HepG2 (cell line): ENCODE data around the gene CNTRL. TPM values are rescaled to one million over a fixed set of nuclear protein-coding genes. Genes with fewer than 3 reads are reported as not detected.

ENCODE experiments used
- CEBPG ChIP-seq: IDR thresholded peaks from 2 replicates; pipeline ENCODE4 v1.6.1; 2016
- EP300 ChIP-seq, 3 experiments: sonication (generic) in 1 of 3; formaldehyde crosslinking in 1 of 3; IDR thresholded peaks; 2 replicates each; pipeline versions ENCODE4 v1.5.1 to v1.6.1; 2011 to 2020; ENCODE audit warnings: low read depth in 2 of 3, low read length in 2 of 3, borderline replicate concordance in 1 of 3, improper control_type of control experiment in 1 of 3, mild to moderate bottlenecking in 1 of 3, missing genetic modification reagents in 1 of 3, moderate library complexity in 1 of 3
- IRF1 ChIP-seq: sonication (generic); formaldehyde crosslinking; IDR thresholded peaks from 2 replicates; pipeline ENCODE4 v1.4.0; 2020; ENCODE audit warnings: low read depth, mild to moderate bottlenecking, missing genetic modification reagents
- KDM5A ChIP-seq: fragments of 200-600 bp; sonication (generic); IDR thresholded peaks from 2 replicates; pipeline ENCODE4 v1.7.0; 2018; ENCODE audit warnings: antibody characterized with exemption, mild to moderate bottlenecking, low read length, borderline replicate concordance
- MXI1 ChIP-seq: IDR thresholded peaks from 3 replicates; pipeline ENCODE4 v1.6.1; 2012; ENCODE audit warnings: low read depth, low read length, inconsistent platforms, borderline replicate concordance
- NAIF1 ChIP-seq: sonication (generic); formaldehyde crosslinking; IDR thresholded peaks from 2 replicates; pipeline ENCODE4 v1.5.0; 2020; ENCODE audit warnings: mild to moderate bottlenecking, missing genetic modification reagents, borderline replicate concordance
- PAXIP1 ChIP-seq: sonication (generic); formaldehyde crosslinking; conservative IDR thresholded peaks from 2 replicates; pipeline ENCODE4 v1.4.0; 2020; ENCODE audit warnings: mild to moderate bottlenecking, missing genetic modification reagents, moderate library complexity
- SKI ChIP-seq: fragments of 450-650 bp; IDR thresholded peaks from one replicate; pipeline ENCODE4 v1.6.1; 2018; ENCODE audit warnings: mild to moderate bottlenecking; ENCODE audit not compliant: partially characterized antibody
- ZNF263 ChIP-seq: sonication (generic); formaldehyde crosslinking; IDR thresholded peaks from 2 replicates; pipeline ENCODE4 v1.4.0; 2020; ENCODE audit warnings: missing genetic modification reagents
- ZNF275 ChIP-seq: sonication (generic); formaldehyde crosslinking; IDR thresholded peaks from 2 replicates; pipeline ENCODE4 v1.8.0; 2022; ENCODE audit warnings: missing genetic modification reagents, mild to moderate bottlenecking, inconsistent platforms, borderline replicate concordance
- ZNF646 ChIP-seq: sonication (generic); formaldehyde crosslinking; IDR thresholded peaks from 2 replicates; pipeline ENCODE4 v1.9.0; 2021; ENCODE audit warnings: mild to moderate bottlenecking, missing genetic modification reagents
- ZNF784 ChIP-seq: sonication (generic); formaldehyde crosslinking; IDR thresholded peaks from 2 replicates; pipeline ENCODE4 v1.5.1; 2020; ENCODE audit warnings: missing genetic modification reagents, mild to moderate bottlenecking, borderline replicate concordance
- polyA plus RNA-seq, 8 experiments: library from polyadenylated mRNA; depleted of rRNA in 3 of 8; stranded (reverse) in 7 of 8; unstranded in 1 of 8; fragments of >200 nt; fragmentation: Illumina TruSeq in 4 of 8; extraction: Trizol in 4 of 8; gene quantifications; 2 replicates each; pipeline versions ENCODE4 v1.2.1 to v1.2.3, GENCODE V29; 2011 to 2016; ENCODE audit warnings: low read depth in 4 of 8, missing spikeins in 1 of 8, mixed read lengths in 1 of 8; ENCODE audit not compliant: insufficient read depth in 1 of 8
- total RNA-seq, 5 experiments: library from RNA; depleted of rRNA; stranded (reverse); fragments of >200 nt; fragmentation: Illumina TruSeq; extraction: Trizol; gene quantifications; 2 replicates each; pipeline ENCODE4 v1.2.3, GENCODE V29; 2016; ENCODE audit warnings: low read depth in 1 of 5

Gene CNTRL
- total and polyA plus RNA-seq, 2 of the 13 experiments (the other 11 are each of a cell fraction or from before 2014, with no cell fraction given), result 7.5 to 11.8 TPM

- TF ChIP-seq ZNF275 (CRISPR knock-in tag) (no peak), KDM5A (no peak), NAIF1 (CRISPR knock-in tag) (0 out of 2 replicates have a peak, but pooled peaks have one; percentile 29), SKI (no peak), EP300 (IDR thresholded peaks at IDR 0.05; ENCODE audit: low read depth in 2 of 2, low read length in 2 of 2) (peak in 1 of 2 experiments; percentile 33; a peak in 1 of 4 replicates), EP300 (CRISPR knock-in tag; IDR thresholded peaks at IDR 0.05; ENCODE audit: borderline replicate concordance) (no peak), CEBPG (CRISPR knock-in tag) (peak; percentile 82), ZNF263 (CRISPR knock-in tag) (no peak), MXI1 (no peak), IRF1 (no peak), ZNF646 (CRISPR knock-in tag) (no peak), ZNF784 (no peak), PAXIP1 (0 out of 2 replicates have a peak, but pooled peaks have one; percentile 17)
Measured at GRCh38 chr9:121204121-121204520, 129.4 kb downstream of the CNTRL start (continued).
